ENCODE data around the gene FREM2.

DNA sequence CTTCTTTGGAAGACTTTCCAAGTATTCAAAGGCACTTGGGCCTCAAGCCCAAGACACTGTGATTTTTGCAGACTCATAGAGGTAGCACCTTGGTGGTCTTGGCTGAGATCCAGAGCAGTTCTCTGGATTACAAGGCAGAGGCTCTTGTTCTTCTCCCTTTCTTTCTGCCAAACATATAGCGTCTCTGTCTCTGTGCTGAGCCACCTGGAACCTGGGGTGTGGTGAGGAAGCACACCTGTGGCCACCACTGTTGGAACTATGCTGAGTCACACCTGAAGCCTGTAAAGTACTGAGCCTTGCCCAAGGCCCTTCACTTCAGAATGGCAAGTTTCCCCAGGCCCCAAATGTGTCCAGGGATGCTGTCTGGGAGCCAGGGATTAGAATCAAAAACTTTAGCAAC is 127.5 kb downstream of the FREM2 start:
- TF ChIP-seq POLR2AphosphoS5 (IDR thresholded peaks at IDR 0.05; ENCODE audit: low read depth, low read length) = no peak
- TF ChIP-seq, protein P1, sequence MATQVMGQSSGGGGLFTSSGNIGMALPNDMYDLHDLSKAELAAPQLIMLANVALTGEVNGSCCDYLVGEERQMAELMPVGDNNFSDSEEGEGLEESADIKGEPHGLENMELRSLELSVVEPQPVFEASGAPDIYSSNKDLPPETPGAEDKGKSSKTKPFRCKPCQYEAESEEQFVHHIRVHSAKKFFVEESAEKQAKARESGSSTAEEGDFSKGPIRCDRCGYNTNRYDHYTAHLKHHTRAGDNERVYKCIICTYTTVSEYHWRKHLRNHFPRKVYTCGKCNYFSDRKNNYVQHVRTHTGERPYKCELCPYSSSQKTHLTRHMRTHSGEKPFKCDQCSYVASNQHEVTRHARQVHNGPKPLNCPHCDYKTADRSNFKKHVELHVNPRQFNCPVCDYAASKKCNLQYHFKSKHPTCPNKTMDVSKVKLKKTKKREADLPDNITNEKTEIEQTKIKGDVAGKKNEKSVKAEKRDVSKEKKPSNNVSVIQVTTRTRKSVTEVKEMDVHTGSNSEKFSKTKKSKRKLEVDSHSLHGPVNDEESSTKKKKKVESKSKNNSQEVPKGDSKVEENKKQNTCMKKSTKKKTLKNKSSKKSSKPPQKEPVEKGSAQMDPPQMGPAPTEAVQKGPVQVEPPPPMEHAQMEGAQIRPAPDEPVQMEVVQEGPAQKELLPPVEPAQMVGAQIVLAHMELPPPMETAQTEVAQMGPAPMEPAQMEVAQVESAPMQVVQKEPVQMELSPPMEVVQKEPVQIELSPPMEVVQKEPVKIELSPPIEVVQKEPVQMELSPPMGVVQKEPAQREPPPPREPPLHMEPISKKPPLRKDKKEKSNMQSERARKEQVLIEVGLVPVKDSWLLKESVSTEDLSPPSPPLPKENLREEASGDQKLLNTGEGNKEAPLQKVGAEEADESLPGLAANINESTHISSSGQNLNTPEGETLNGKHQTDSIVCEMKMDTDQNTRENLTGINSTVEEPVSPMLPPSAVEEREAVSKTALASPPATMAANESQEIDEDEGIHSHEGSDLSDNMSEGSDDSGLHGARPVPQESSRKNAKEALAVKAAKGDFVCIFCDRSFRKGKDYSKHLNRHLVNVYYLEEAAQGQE (IDR thresholded peaks at IDR 0.05; ENCODE audit: insufficient read depth in 1 of 2, low read depth in 2 of 2, low read length in 2 of 2) = no peak
